Gastrocnemius medialis (tissue), 4 donors: Measurements from ENCODE around the gene SH3TC1.

Source experiments
- POLR2A ChIP-seq, 2 donors: fragments of 450-650 bp; IDR thresholded peaks; one replicate each; pipeline ENCODE4 v1.6.1; 2017; ENCODE audit warnings: antibody characterized with exemption in 2 of 2, mild to moderate bottlenecking in 2 of 2, moderate library complexity in 2 of 2
- TF ChIP-seq, protein P1 (sequence below), 5 experiments: fragments of 450-650 bp in 3 of 5; fragments of 200-600 bp in 2 of 5; sonication (generic) in 2 of 5; IDR thresholded peaks in 4 of 5; conservative IDR thresholded peaks in 1 of 5; 1 replicate in 4 of 5; 2 replicates in 1 of 5; pipeline ENCODE4 v1.5.1; 2016 to 2019; ENCODE audit warnings: antibody characterized with exemption in 5 of 5, mild to moderate bottlenecking in 3 of 5, moderate library complexity in 3 of 5

GRCh38 chr4:8213121-8213520 is 14.0 kb downstream of the SH3TC1 start:
- TF ChIP-seq, protein P1, sequence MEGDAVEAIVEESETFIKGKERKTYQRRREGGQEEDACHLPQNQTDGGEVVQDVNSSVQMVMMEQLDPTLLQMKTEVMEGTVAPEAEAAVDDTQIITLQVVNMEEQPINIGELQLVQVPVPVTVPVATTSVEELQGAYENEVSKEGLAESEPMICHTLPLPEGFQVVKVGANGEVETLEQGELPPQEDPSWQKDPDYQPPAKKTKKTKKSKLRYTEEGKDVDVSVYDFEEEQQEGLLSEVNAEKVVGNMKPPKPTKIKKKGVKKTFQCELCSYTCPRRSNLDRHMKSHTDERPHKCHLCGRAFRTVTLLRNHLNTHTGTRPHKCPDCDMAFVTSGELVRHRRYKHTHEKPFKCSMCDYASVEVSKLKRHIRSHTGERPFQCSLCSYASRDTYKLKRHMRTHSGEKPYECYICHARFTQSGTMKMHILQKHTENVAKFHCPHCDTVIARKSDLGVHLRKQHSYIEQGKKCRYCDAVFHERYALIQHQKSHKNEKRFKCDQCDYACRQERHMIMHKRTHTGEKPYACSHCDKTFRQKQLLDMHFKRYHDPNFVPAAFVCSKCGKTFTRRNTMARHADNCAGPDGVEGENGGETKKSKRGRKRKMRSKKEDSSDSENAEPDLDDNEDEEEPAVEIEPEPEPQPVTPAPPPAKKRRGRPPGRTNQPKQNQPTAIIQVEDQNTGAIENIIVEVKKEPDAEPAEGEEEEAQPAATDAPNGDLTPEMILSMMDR (IDR thresholded peaks at IDR 0.05 in 4 of 5, conservative IDR thresholded peaks at IDR 0.05 in 1 of 5), result no peak
- TF ChIP-seq POLR2A (IDR thresholded peaks at IDR 0.05), result no peak
